ENCODE data around the gene METRN.

The METRN gene

DNA sequence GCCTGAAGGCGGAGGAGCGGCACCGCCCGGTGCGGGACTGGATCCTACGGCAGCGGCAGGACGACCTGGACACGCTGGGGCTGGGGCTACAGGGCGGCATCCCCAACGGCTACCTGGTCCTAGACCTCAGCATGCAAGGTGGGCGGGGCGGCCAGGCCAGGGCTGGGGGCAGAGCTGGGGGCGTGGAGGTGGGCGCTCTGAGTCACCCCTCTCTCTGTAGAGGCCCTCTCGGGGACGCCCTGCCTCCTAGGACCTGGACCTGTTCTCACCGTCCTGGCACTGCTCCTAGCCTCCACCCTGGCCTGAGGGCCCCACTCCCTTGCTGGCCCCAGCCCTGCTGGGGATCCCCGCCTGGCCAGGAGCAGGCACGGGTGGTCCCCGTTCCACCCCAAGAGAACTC is 53.5 kb downstream of the METRN start:
- H3K9me3 ChIP-seq (ENCODE audit: control insufficient read depth in 1 of 2, low read length in 2 of 2), result no peaks in the 10 kb centered on the region

More for the DNA sequence above, 53.5 kb downstream of the METRN start:
- Histone ChIP-seq H3K27ac (ENCODE audit: low read length) (no peak overlapping the region), H3K27me3 (ENCODE audit: low read depth, low read length) (no peaks in the 10 kb centered on the region), H3K36me3 (ENCODE audit: control insufficient read depth in 1 of 2, insufficient read depth in 2 of 2, low read length in 2 of 2) (no peaks in the 10 kb centered on the region), H3K4me3 (ENCODE audit: low read depth in 1 of 2, low read length in 2 of 2) (no peak overlapping the region), H3K4me1 (ENCODE audit: control insufficient read depth in 1 of 2, insufficient read depth in 2 of 2, low read length in 2 of 2) (no peaks in the 10 kb centered on the region)
